Suprapubic skin (tissue), 4 donors: ENCODE measurements around the gene BRPF3. TPM values are rescaled to one million over a fixed set of nuclear protein-coding genes. Genes with fewer than 3 reads are reported as not detected.
"Not testable (repeated sequence)": the region's sequence is repeated elsewhere in the genome, so short reads cannot be mapped to it uniquely, and the experiment has no call there.

ENCODE experiments used
- DNase-seq, 2 donors: peaks; one replicate each; pipeline ENCODE4 v3.0.0-alpha.2; 2019; ENCODE audit warnings: low spot score in 2 of 2
- H3K27ac ChIP-seq: fragments of 200-600 bp; sonication (generic); one replicate; pipeline ENCODE4 v1.5.1; 2019
- H3K27me3 ChIP-seq: fragments of 200-600 bp; sonication (generic); one replicate; pipeline ENCODE4 v1.5.1; 2019
- H3K36me3 ChIP-seq: fragments of 200-600 bp; sonication (generic); one replicate; pipeline ENCODE4 v1.5.1; 2019
- H3K4me1 ChIP-seq: fragments of 200-600 bp; sonication (generic); one replicate; pipeline ENCODE4 v1.5.1; 2019
- H3K4me3 ChIP-seq: fragments of 200-600 bp; sonication (generic); one replicate; pipeline ENCODE4 v1.5.1; 2019; ENCODE audit warnings: mild to moderate bottlenecking
- H3K9me3 ChIP-seq: fragments of 200-600 bp; sonication (generic); one replicate; pipeline ENCODE4 v1.5.1; 2019
- EP300 ChIP-seq: sonication (generic); formaldehyde crosslinking; IDR thresholded peaks from one replicate; pipeline ENCODE4 v1.6.1; 2017; ENCODE audit warnings: antibody characterized with exemption
- POLR2A ChIP-seq, 2 donors: fragments of 450-650 bp; IDR thresholded peaks; one replicate each; pipeline ENCODE4 v1.6.1; 2017; ENCODE audit warnings: antibody characterized with exemption in 2 of 2, mild to moderate bottlenecking in 2 of 2, moderate library complexity in 2 of 2
- POLR2AphosphoS5 ChIP-seq, 3 donors: sonication (generic); formaldehyde crosslinking; IDR thresholded peaks; one replicate each; pipeline ENCODE4 v1.6.1; 2017; ENCODE audit warnings: antibody characterized with exemption in 3 of 3
- WGBS: methylation state at CpG from one replicate; pipeline ENCODE4 v1.1.5; 2018; 5-methylcytosine and 5-hydroxymethylcytosine counted together
- total RNA-seq, 4 donors: library from RNA; depleted of rRNA; stranded (reverse); fragments of >200 nt; gene quantifications; one replicate each; pipeline ENCODE4 v1.1.0, GENCODE V29; 2016
- TF ChIP-seq, protein P1 (sequence below), 2 donors: fragments of 200-600 bp in 1 of 2; fragments of 450-650 bp in 1 of 2; sonication (generic) in 1 of 2; IDR thresholded peaks; one replicate each; pipeline ENCODE4 v1.5.1; 2016 to 2019; ENCODE audit warnings: antibody characterized with exemption in 2 of 2, mild to moderate bottlenecking in 1 of 2, moderate library complexity in 1 of 2

BRPF3 gene
- total RNA-seq, 4 donors from 2014 or later: 19.3 to 28.5 (median 20.5) TPM

DNA sequence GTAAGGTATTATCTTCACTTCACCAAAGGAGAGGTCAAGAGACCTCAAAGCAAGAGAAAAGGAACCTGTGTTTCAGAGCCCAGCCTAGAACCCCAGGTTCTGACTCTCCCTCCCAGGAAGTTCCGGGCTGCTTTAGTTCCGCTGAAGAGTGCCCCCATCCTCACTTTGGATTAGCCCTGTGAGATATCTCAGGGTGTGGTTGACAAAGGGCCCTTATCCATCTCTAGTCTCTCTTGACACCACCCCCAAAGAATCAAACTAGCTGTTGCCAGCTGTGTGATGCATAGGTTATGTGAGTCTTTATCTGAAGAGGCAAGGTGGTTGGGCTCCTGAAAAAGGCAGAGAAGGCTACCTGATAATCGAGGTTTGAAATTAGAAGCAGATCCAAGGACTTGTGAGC, 20.6 kb downstream of the BRPF3 start:
- Histone ChIP-seq H3K4me1 (no peaks in the 10 kb centered on the region), H3K36me3 (peaks cover 88% of the 10 kb centered on the region), H3K4me3 (no peak overlapping the region), H3K27ac (no peak overlapping the region), H3K27me3 (no peaks in the 10 kb centered on the region), H3K9me3 (no peaks in the 10 kb centered on the region)
- DNase-seq: no peak
- TF ChIP-seq EP300 (no peak), POLR2A (IDR thresholded peaks at IDR 0.05) (no peak), POLR2AphosphoS5 (IDR thresholded peaks at IDR 0.05) (no peak)
- TF ChIP-seq, protein P1, sequence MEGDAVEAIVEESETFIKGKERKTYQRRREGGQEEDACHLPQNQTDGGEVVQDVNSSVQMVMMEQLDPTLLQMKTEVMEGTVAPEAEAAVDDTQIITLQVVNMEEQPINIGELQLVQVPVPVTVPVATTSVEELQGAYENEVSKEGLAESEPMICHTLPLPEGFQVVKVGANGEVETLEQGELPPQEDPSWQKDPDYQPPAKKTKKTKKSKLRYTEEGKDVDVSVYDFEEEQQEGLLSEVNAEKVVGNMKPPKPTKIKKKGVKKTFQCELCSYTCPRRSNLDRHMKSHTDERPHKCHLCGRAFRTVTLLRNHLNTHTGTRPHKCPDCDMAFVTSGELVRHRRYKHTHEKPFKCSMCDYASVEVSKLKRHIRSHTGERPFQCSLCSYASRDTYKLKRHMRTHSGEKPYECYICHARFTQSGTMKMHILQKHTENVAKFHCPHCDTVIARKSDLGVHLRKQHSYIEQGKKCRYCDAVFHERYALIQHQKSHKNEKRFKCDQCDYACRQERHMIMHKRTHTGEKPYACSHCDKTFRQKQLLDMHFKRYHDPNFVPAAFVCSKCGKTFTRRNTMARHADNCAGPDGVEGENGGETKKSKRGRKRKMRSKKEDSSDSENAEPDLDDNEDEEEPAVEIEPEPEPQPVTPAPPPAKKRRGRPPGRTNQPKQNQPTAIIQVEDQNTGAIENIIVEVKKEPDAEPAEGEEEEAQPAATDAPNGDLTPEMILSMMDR (IDR thresholded peaks at IDR 0.05): no peak
- WGBS: 89% methylated on average over 3 of the region's 3 CpGs

DNA sequence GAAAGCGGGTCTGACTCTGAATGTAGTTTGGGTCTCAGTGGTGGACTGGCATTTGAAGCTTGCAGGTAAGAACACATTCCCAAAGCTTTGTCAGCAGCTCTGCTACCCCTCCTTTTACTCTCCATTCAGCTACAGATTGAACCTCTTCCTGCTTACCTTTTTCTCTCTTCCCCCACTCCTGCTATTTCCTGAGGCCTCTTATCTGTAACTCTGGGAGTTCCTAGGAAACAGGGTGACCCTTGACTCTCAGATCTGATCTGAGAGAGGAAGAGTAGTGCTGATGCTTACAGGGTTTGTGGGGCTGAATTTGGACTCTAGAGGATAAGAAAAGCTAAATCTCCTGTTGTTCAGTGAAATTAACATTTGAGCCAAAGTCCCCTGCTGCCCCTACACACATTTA, 21.4 kb downstream of the BRPF3 start:
- 94% methylated on average over 1 of the region's 1 CpG for WGBS
- no peak for TF ChIP-seq EP300
- TF ChIP-seq, protein P1 (IDR thresholded peaks at IDR 0.05): no peak
- no peak for TF ChIP-seq POLR2A (IDR thresholded peaks at IDR 0.05)
- no peak for TF ChIP-seq POLR2AphosphoS5 (IDR thresholded peaks at IDR 0.05)
- Histone ChIP-seq H3K27ac (no peak overlapping the region), H3K27me3 (no peaks in the 10 kb centered on the region), H3K36me3 (peaks cover 89% of the 10 kb centered on the region), H3K9me3 (no peaks in the 10 kb centered on the region), H3K4me3 (no peak overlapping the region), H3K4me1 (no peaks in the 10 kb centered on the region)
- DNase-seq: no peak

DNA sequence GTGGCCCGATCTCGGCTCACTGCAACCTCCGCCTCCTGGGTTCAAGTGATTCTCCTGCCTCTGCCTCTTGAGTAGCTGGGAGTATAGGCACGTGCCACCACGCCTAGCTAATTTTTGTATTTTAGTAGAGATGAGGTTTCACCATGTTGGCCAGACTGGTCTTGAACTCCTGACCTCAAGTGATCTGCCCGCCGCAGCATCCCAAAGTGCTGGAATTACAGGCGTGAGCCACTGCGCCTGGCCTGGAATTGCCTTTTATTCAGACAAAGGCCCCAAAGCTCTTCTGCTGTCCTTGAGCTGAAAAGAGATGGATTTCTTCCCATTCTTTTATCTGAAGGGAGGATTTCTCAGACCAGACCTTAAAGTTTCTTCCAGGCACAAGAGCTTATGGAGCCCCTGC, 22.0 kb downstream of the BRPF3 start:
- H3K27ac ChIP-seq: not testable (repeated sequence)
- peaks cover 87% of the 10 kb centered on the region for H3K36me3 ChIP-seq

DNA sequence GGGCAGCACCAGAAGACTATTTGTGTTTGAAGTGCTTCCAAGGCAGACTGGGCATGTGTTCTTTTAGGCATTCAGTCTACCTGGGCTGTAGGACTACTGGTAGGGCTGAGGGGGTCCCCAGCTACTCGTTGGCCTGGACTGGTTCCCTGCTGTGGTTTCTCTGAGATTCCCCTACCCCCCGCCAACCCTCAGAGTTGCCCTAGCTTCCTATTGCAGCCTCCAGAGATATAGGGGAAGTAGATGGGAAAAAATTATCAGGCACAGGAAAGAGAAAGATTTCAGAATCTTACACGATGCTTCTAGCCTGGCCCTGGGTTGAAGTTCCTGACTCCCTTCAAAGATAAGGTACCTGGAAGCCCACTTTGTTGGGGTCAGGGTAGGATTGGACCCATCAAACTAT, 22.5 kb downstream of the BRPF3 start:
- Histone ChIP-seq H3K9me3 (no peaks in the 10 kb centered on the region), H3K4me1 (no peaks in the 10 kb centered on the region), H3K4me3 (no peak overlapping the region), H3K36me3 (peaks cover 87% of the 10 kb centered on the region), H3K27ac (no peak overlapping the region), H3K27me3 (no peaks in the 10 kb centered on the region)
- no peak for DNase-seq
- TF ChIP-seq POLR2A (IDR thresholded peaks at IDR 0.05) (no peak), POLR2AphosphoS5 (IDR thresholded peaks at IDR 0.05) (no peak), EP300 (no peak)
- TF ChIP-seq, protein P1 (IDR thresholded peaks at IDR 0.05): no peak
- WGBS: 79% methylated on average over 3 of the region's 3 CpGs

More for the DNA sequence above, 22.0 kb downstream of the BRPF3 start:
- DNase-seq, H3K9me3 ChIP-seq, H3K27me3 ChIP-seq, H3K4me1 ChIP-seq, H3K4me3 ChIP-seq: not testable (repeated sequence)
- 96% methylated on average over 9 of the region's 9 CpGs for WGBS

DNA sequence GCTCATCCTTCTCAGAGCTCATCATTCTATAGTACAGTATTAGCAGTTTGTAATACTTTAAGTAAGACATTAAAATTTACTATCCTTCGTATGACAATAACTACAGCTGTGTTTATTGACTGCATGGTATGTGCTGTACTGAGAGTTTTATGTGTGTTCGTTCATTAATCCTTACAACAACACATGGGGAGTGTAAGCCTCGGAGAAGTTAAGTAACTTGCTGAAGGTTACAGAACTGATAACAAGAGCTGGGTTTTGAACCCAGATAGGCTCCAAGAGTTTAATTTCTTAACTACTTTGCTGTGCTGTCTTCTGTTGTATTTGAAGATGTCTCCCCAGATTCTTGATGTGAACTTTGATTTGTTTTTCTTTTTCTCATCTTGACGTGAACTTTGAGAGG, 23.7 kb downstream of the BRPF3 start:
- no peaks in the 10 kb centered on the region for H3K4me1 ChIP-seq
- no peak overlapping the region for H3K4me3 ChIP-seq
- no peak for DNase-seq
- no peaks in the 10 kb centered on the region for H3K9me3 ChIP-seq
- H3K36me3 ChIP-seq: peaks cover 87% of the 10 kb centered on the region
- TF ChIP-seq POLR2AphosphoS5 (IDR thresholded peaks at IDR 0.05): no peak
- TF ChIP-seq, protein P1 (IDR thresholded peaks at IDR 0.05): no peak
- TF ChIP-seq EP300: no peak
- TF ChIP-seq POLR2A (IDR thresholded peaks at IDR 0.05): no peak
- 84% methylated on average over 4 of the region's 4 CpGs for WGBS
- H3K27ac ChIP-seq: no peak overlapping the region
- H3K27me3 ChIP-seq: no peaks in the 10 kb centered on the region

DNA sequence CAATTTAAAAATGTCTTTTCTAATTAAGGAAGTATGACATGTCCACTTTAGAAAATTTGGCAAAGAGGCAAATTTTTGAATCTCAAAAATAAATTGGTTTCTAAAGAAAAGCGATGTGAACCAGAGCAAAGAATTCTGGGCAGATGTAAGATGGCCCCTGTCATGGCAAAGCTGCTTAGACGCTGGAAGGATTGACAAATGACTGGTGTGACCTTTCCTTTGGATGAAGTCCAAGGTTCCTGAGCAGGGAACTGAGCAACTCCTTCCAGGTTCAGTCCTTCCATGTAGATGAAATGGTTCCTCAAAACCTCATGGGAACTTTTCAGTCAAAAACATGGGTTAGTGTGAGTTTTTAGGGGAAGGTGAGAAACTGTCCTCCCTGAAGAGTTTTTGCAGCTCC, 25.1 kb downstream of the BRPF3 start:
- Histone ChIP-seq H3K27ac (no peak overlapping the region), H3K4me3 (no peak overlapping the region), H3K9me3 (no peaks in the 10 kb centered on the region), H3K27me3 (no peaks in the 10 kb centered on the region), H3K36me3 (peaks cover 88% of the 10 kb centered on the region), H3K4me1 (no peaks in the 10 kb centered on the region)
- TF ChIP-seq, protein P1 (IDR thresholded peaks at IDR 0.05): no peak
- no peak for TF ChIP-seq POLR2AphosphoS5 (IDR thresholded peaks at IDR 0.05)
- no peak for TF ChIP-seq EP300
- no peak for TF ChIP-seq POLR2A (IDR thresholded peaks at IDR 0.05)
- WGBS: 70% methylated on average over 2 of the region's 2 CpGs
- no peak for DNase-seq
